Peyer's patch (tissue), 4 donors: ENCODE data around the gene TOM1L2. TPM values are rescaled to one million over a fixed set of nuclear protein-coding genes. Genes with fewer than 3 reads are reported as not detected.
A peak's percentile ranks its signal among the peaks of the same experiment; 100 is the strongest.

Source experiments
- DNase-seq, 3 donors: peaks; one replicate each; pipeline ENCODE4 v3.0.0-alpha.2; 2017 to 2019
- H3K27ac ChIP-seq, 4 donors: fragments of 200-600 bp; sonication (generic); one replicate each; pipeline ENCODE4 v1.5.1; 2016 to 2019
- H3K27me3 ChIP-seq, 2 donors: fragments of 200-600 bp; sonication (generic); one replicate each; pipeline ENCODE4 v1.5.1; 2019
- H3K36me3 ChIP-seq, 3 donors: fragments of 200-600 bp; sonication (generic); one replicate each; pipeline ENCODE4 v1.5.1; 2016 to 2019
- H3K4me1 ChIP-seq, 4 donors: fragments of 200-600 bp; sonication (generic); one replicate each; pipeline ENCODE4 v1.5.1; 2016 to 2019
- H3K4me3 ChIP-seq, 4 donors: fragments of 200-600 bp; sonication (generic); 1 replicate in 3 of 4; 2 replicates in 1 of 4; pipeline ENCODE4 v1.5.1; 2016 to 2019; ENCODE audit warnings: mild to moderate bottlenecking in 1 of 4
- H3K9me3 ChIP-seq, 4 donors: fragments of 200-600 bp; sonication (generic); one replicate each; pipeline ENCODE4 v1.5.1; 2016 to 2019; ENCODE audit warnings: mild to moderate bottlenecking in 1 of 4
- CTCF ChIP-seq, 6 experiments: fragments of 450-650 bp in 4 of 6; fragments of 200-600 bp in 2 of 6; sonication (generic) in 1 of 6; IDR thresholded peaks; one replicate each; pipeline ENCODE4 v1.5.1; 2017 to 2019; ENCODE audit warnings: antibody characterized with exemption in 6 of 6, mild to moderate bottlenecking in 3 of 6, moderate library complexity in 1 of 6
- POLR2A ChIP-seq, 2 donors: fragments of 450-650 bp; IDR thresholded peaks; one replicate each; pipeline ENCODE4 v1.5.1; 2017; ENCODE audit warnings: antibody characterized with exemption in 2 of 2, mild to moderate bottlenecking in 2 of 2, moderate library complexity in 2 of 2
- total RNA-seq, 4 donors: library from RNA; depleted of rRNA; stranded (reverse); fragments of >200 nt; gene quantifications; one replicate each; pipeline ENCODE4 v1.1.0, GENCODE V29; 2016

TOM1L2 gene
- total RNA-seq, 4 donors from 2014 or later, result 49.5 to 74.8 (median 62.7) TPM

GRCh38 chr17:17889922-17890321 lies 82.3 kb downstream of the TOM1L2 start:
- Histone ChIP-seq H3K27ac (no peak overlapping the region), H3K4me1 (no peaks in the 10 kb centered on the region), H3K27me3 (no peaks in the 10 kb centered on the region), H3K36me3 (peaks cover 0 to 25% (median 0%) of the 10 kb centered on the region in 3 donors), H3K4me3 (no peak overlapping the region), H3K9me3 (no peaks in the 10 kb centered on the region)
- TF ChIP-seq POLR2A (IDR thresholded peaks at IDR 0.05) (no peak), CTCF (IDR thresholded peaks at IDR 0.05) (no peak)
- DNase-seq, result no peak

- no peak overlapping the region for H3K27ac ChIP-seq
- peaks cover 0 to 32% (median 0%) of the 10 kb centered on the region in 3 donors for H3K36me3 ChIP-seq
- no peaks in the 10 kb centered on the region for H3K4me1 ChIP-seq
- H3K4me3 ChIP-seq, result no peak overlapping the region
- no peaks in the 10 kb centered on the region for H3K27me3 ChIP-seq
- TF ChIP-seq CTCF (IDR thresholded peaks at IDR 0.05), result no peak
- no peak for TF ChIP-seq POLR2A (IDR thresholded peaks at IDR 0.05)
- H3K9me3 ChIP-seq, result no peaks in the 10 kb centered on the region
- DNase-seq, result peak in 1 of 3 donors; percentile 18
These were observed 83.4 kb downstream of the TOM1L2 start for GRCh38 chr17:17888821-17889220.

GRCh38 chr17:17888371-17888770 lies 83.8 kb downstream of the TOM1L2 start:
- H3K27me3 ChIP-seq, result no peaks in the 10 kb centered on the region
- H3K36me3 ChIP-seq, result peaks cover 0 to 32% (median 0%) of the 10 kb centered on the region in 3 donors
- TF ChIP-seq POLR2A (IDR thresholded peaks at IDR 0.05) (no peak), CTCF (IDR thresholded peaks at IDR 0.05) (no peak)
- no peaks in the 10 kb centered on the region for H3K9me3 ChIP-seq
- H3K4me3 ChIP-seq, result no peak overlapping the region
- no peaks in the 10 kb centered on the region for H3K4me1 ChIP-seq
- peak in 1 of 3 donors; percentile 15 for DNase-seq
- no peak overlapping the region for H3K27ac ChIP-seq

- TF ChIP-seq CTCF (IDR thresholded peaks at IDR 0.05) (no peak), POLR2A (IDR thresholded peaks at IDR 0.05) (no peak)
- H3K27me3 ChIP-seq, result no peaks in the 10 kb centered on the region
- H3K9me3 ChIP-seq, result no peaks in the 10 kb centered on the region
- peaks cover 0 to 35% (median 0%) of the 10 kb centered on the region in 3 donors for H3K36me3 ChIP-seq
- peak in 1 of 3 donors; percentile 16 for DNase-seq
- H3K27ac ChIP-seq, result no peak overlapping the region
- no peak overlapping the region for H3K4me3 ChIP-seq
- H3K4me1 ChIP-seq, result no peaks in the 10 kb centered on the region
These were observed 84.4 kb downstream of the TOM1L2 start for GRCh38 chr17:17887752-17888304.

- Histone ChIP-seq H3K27ac (no peak overlapping the region), H3K4me1 (no peaks in the 10 kb centered on the region), H3K9me3 (no peaks in the 10 kb centered on the region), H3K36me3 (peaks cover 0 to 39% (median 0%) of the 10 kb centered on the region in 3 donors), H3K27me3 (no peaks in the 10 kb centered on the region), H3K4me3 (no peak overlapping the region)
- TF ChIP-seq CTCF (IDR thresholded peaks at IDR 0.05), result no peak
- TF ChIP-seq POLR2A (IDR thresholded peaks at IDR 0.05), result no peak
- no peak for DNase-seq
These were observed 85.5 kb downstream of the TOM1L2 start for GRCh38 chr17:17886726-17887125.
